GM18520 (cell line): ENCODE measurements around the gene NCAM1.
"Not testable (repeated sequence)": the region's sequence is repeated elsewhere in the genome, so short reads cannot be mapped to it uniquely, and the experiment has no call there.

Experiments
- ATAC-seq: cut with Tn5 transposase; IDR thresholded peaks from one replicate; pipeline ENCODE4 v1.9.1; 2021; ENCODE audit not compliant: unreplicated experiment

Gene NCAM1

DNA sequence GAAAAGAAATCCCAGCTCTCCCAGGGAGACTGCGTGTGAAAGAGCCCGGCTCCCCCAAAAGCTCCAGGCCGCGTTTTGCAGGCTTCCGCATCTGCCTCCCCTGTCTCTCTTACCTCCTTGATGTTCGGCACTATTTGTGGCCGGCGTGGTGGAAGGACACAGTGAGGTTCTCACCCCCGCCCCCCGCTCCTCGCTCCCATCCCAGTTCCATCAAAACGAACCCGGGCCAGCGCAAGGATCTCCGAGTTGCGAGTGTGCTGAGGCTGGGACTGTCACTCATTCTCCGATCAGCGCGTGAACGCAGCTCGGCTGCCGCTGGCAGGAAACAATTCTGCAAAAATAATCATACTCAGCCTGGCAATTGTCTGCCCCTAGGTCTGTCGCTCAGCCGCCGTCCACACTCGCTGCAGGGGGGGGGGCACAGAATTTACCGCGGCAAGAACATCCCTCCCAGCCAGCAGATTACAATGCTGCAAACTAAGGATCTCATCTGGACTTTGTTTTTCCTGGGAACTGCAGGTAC, at the start of gene NCAM1:
Gene NCAM1 (plus strand): TSS at position 275 of the 523 bp plus-strand sequence.
- ATAC-seq = no peak

DNA sequence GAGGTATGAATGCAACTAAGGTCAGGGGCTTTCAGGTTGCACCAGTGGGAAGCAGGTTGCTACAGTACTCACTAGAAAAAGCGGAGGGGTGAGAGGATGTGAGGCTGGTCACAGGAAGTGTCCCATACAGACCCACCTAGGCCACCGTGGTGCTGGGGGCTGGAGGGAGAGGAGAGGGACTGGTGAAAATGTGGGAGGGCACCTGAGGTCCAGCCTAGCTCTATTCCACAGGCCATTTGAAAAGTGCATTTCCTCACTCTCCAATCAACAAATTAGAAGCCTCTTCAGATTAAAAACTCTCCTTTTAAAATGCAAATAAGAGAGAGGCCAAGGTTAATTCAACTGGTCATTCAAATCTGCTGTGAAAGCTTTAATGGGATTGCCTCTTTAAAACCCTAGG, 38.6 kb upstream of the NCAM1 start:
- no peak for ATAC-seq

DNA sequence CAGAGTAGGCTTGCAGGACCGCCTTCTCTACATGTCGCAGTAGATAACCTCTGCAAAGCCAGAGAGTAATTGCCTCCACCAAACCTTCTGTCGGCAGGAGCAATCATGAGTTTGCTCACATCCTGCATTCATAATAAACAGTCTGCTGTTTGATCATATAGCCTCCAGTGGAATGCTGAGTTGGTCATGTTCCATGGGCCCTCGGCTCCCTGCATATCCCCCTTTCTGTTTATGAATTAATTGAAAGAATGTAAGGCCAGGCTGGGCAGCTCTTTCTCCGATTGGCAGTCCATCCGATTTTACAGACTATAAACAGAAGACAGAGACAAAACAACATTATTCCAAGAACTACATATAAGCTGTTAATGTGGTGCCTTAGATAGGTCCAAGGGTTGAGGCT, 36.4 kb upstream of the NCAM1 start:
- ATAC-seq = not testable (repeated sequence)

DNA sequence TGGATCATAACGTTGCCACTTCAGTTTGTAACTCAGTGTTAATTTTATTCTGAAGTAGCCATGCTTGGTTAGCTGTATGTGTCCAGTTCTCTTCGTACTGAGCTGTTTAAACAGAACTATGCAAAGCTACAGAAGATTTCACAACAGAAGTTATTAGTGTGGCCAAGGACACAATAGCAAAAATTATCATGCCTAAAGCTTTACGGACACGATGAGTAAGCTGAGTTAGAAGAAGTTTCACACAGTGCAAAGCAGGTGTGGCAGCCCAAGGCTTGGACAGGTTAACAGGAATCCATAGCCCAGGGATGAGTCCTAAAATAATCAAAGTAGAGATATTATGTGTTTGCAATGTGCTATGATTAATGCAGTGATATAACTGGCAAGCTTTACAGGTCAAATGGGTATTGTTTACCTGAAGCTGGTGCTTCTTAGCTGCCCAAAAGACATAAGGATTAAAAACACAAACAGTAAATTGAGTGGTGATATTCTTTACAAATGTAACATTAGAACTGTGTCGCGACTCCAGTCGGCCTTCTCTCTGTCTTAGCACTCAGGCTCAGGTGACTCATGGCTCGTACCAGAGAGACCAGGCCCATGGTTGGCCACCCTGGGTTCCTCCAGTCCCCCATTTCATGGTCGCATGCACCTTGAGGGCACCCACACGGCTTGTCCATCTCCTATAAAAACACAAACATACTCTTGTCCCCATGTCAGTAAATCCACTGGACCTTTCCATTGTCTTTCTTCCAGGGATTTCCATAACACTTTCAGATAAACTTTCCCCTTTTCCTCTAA, 35.5 kb upstream of the NCAM1 start:
- no peak for ATAC-seq

DNA sequence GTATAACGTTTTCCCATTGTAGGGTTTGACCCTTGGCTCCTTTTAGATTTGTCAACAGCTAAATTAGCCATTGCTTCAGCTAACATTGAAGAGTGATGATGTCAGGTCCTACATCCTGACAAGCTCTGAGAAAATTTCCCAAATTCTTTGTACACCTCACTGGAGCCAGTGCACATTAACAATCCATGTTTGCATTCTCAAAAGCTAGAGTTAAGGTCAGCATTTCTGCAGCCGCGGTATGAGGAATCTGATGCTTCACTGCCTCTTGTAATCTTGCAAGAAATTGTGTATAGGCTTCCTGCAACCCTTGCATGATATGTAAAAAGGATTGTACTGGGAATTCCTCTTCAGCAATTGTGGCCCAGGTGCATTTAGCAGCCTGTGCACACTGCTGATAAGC, 33.1 kb upstream of the NCAM1 start:
- ATAC-seq = no peak

DNA sequence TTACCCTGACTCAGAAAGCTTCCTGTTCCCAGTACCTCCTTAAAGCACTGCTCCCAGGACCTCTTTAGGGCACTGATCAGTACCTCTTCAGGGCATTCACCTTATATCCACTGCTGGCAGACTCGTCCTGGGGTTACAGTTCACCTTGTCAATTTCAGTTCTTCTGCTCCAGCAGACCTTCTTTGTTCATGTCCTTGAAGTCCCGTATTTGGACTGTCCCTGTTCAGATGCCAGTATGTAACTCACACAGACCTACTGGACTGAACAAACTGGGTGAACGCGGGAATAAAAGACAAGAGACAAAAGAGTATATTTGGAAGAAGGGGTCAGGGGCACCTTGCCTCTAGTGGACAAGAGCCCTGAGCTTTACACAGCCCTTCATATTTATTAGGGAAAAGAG, 31.8 kb upstream of the NCAM1 start:
- ATAC-seq = no peak

DNA sequence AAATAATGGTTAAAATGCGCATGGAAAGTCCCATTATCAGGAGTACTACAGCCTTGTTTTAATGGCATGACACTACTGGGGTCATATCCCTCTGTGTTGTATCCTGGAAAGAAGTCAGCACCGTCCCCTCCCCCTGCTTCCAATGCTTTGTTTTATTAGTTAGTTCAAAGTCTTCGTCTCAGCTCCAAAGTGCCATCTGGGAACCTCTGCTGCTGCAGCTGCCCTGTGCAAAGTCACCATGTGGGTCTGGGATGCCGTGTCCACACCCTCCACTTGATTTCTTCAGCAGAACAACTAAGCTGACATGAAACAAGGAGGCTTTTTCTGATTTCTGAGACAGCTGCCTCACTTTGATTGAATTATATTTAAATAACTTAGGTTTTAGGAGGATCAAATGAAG, 29.5 kb upstream of the NCAM1 start:
- no peak for ATAC-seq

DNA sequence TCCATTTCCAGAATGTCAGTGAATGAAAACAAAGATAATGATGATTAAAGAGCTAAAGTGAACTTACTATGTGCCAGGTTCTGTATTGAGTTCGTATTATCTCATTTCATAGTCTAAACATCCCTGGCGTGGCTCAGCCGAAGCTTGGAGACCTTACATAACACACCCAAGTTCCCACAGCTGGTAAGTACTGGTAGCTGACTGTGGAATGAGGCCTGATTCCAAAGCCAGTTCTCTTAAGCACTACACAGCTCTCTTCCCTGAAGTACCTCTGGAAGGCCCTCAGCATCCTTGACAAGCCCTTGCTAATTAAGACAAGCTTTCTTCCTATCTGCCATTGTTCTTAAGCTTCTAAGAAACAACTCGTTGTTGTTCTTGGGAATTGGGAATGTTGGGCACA, 28.6 kb upstream of the NCAM1 start:
- ATAC-seq = no peak

DNA sequence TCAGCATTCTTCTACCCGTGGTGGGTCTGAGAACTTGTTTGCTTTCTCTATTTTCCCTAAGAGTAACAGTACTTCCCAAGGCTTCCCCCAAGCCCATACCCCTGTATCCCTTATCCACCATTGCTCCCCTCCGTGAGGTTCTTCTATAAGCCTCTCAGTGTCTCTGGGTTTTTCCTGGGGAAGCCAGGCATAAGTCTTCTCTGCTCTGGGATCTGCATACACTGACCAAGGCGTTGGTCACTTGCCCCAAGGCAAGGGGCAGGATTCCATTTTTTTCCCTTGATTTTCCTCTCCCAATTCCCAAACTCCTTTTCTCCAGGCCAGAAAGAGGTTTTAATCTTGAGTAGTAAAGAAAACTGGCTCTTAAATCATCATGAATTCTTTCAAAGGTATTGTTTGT, 27.2 kb upstream of the NCAM1 start:
- ATAC-seq = no peak

DNA sequence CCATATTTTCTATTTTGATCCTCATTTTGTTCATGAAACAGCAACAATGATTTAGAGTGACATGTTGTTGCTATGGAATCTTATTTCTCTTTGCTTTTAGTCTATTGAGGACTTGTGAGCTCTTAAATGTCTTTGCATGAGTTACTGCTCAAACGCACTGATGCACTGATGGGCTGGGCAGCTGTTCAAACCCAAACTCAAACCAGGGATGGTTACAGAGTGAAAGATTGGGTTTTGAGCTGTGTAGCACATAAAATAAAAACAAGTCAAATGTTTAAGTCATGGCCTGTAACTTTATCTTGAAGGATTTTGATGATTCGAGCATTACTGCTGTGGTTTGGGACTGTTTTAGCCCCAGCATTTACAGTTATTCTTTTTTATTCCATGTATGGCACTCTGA, 20.1 kb upstream of the NCAM1 start:
- ATAC-seq = no peak

DNA sequence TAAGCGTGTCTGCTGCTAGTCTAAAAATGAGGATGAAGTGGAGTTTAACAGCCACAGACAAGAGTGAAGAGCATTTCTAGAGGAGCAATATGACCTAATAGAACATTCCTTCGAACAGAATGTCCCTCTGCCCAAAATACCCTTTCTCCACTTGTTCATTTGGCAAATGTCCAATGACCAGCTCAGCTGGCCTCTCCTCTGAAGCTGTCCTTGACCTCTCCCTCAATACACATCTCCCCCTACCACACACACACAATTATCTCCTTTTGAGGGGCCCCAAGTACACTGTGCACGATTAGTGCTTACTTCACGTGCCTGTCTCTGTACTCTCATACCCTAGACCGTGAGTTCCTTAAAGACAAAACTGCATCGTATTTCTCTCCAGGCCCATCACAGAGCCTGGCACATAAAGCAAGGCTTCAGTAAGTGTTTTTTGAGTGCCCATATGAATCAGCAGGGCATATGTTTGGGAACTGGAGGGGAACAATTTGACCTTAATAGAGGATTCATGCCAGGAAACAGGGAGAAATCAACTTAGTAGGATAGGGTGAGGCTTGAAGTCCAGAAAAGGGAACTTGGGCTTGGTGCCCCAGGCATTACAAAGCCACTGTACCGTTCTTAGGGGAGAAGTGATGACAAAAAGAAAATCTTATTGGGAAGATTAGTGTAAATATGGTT, 18.1 kb upstream of the NCAM1 start:
- no peak for ATAC-seq

DNA sequence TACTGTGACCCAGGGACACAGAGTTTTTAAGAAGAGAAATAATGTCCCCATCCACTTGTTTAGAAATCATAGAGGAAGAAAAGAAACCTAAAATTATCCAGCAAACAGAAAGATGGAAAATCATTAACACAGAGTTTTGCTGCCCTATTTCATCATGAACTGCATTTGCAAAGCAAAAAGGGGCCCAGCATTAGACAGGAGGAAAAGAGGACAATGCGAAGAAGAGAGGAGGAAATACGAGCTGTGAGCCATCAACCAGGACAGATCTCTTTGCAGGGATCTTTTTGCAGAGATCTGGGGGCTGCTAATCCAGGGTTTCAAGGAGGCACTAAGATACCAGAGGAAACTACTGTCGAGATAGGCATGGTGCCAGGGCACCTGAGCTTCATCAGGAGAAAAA, 14.4 kb upstream of the NCAM1 start:
- ATAC-seq = no peak

DNA sequence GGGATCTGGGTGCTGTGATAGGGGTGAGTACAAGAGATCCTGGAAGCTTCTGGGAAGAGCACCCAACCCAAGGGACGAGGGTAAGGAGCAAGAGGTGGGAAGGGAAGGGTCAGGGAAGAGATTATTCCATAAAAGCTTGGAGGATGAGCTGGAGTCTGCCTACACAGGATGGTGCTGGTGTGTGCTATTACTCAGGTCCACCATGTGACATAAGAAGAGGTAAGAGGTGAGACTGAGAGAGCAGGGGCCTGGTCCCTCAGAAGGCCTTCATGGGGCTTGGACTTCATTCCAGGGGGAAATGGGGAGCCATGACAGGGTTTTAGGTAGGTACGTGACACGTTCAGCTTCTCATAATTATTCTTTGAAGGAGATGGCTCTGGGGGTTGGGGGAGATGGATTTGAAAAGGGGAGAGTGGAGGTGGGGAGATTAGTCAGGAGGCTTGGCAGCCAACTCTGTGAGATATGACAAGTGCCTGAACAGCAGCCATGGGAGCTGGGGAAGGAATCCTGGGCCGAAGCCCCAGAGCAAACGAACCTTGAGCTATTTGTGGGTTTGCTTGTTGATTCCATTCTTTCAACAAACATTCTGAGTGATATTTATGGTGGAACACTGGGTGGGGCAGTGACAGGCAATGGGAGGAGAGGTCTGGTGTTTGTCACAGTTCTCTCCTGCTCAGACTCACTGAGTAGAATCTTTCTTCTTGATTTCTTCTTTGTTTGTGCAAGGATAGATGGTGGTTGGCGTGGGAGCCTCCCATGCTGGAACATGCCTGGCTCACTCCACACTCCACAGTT, 11.2 kb upstream of the NCAM1 start:
- ATAC-seq = no peak

DNA sequence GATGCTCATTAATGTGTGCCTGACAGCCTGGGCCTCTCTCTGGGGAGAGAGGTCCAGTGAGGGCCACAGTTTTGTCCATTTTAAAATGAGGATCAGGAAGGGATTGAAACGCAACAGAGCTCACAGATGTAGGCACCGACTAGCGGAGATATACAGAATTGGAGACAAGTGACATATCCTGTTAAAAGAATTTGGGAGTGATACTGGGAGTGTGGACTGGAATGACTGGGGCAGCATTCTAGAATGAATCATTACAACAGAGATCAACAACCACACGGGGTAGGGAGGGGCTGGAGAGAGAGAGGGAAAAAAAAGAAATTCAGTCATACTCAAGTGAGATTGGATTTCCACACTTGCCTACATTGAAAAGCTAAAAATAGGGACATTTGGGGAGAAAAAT, 2.5 kb upstream of the NCAM1 start:
- ATAC-seq = no peak

DNA sequence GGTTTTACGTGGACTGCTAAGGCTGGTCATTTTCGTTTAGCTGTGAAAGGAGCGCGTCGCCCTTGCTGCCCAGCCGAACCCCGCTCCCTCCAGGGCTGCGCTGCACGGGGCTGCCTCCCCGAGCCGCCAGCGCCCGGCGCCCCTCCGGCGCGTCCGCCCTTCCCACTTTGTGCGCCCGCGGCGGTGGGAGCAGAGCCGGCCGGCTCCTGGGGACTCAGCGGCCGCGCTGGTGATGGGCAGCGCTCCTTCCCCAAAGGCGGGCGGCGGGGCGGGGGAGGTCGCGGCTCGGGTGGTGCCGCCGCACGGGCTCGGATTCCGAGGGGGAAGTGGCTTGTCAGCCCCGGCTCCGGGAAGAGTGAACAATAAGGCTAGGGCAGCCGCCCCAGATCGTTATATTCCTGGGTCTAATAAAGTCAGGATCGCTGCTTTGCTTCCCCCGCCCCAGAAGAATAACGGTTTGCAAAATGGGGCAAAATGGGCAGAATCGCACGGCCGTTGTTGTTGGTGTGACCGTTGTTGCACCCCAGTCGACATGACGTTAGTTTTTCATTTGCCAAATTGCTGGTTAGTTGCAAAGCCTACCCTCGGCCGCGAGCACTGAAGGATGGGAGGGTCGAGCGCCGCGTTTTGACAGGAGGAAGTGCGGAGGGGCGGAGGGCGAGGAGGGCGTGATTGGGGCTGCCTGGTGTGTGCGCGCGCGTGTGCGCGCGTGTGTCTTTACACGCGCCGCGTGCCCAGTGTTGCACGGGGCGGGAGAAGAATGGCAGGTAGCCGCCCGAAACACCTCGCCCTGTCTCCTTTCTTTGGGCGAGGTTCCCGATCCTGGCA, 745 bp downstream of the NCAM1 start:
- no peak for ATAC-seq

DNA sequence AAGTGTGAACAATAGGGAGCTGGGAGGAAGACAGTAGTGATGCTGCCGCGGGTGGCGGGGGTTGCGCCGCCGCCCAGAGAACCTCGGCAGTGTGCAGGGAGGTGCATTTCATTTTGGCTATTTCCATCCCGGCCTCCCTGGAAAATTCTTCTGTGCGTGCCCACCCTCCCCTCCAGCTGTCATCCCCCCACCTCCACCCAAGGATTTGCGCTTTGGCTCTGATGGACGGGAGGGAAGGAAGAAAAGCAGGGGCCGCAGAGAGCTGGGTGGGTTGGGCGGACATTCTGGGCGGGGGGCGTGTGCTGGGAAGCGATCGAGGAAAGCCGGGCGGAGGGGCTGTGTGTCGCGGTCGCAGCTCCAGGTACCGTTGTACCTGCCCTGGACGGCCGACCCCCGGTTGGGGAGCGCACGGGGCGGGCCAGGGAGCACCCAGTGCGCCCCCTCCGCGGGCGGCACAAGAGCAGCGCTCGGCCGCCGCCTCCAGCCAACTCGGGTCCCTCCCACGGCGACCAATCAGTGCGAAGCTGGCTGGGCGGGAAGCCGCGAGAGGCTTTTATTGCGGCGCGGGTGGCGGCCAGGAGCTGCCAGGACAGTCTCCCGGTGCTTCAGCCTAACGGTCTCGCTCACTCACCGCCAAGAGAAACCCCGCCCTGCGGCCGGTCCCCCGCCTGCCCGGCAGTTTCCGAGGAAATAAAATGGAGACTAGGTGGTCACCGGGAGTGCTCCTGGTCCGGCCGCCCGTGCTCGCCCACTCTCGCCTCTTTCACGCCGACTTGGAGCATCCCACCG, 1.6 kb downstream of the NCAM1 start:
- no peak for ATAC-seq

DNA sequence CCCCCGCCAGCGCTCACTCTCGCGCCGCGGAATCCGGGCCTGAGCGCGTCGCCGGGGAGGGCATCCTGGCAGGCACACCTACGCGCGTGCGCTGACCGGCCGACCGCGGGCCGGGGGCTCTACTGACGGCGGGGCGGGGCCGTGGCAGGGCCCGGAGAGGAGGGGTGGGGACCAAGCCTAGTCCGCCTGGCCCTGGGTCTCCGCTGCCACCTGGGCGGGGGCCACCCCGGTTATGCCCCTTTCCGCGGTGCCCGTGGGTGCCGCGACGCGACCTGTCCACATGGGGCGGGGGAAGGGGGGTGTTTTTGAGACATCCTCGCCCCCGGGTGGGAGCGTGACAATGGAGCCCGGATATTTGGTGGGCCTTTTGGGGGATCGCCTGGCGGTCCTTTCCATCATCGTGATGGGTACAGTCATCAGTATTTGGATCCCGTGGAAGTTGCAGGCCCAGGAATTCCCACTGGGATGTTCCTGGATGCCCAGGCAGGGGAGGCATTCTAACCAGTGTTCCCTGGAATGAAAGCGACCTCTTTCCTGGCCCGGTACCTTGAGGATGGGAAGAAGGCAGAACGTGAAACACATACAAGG, 2.2 kb downstream of the NCAM1 start:
- ATAC-seq = no peak

DNA sequence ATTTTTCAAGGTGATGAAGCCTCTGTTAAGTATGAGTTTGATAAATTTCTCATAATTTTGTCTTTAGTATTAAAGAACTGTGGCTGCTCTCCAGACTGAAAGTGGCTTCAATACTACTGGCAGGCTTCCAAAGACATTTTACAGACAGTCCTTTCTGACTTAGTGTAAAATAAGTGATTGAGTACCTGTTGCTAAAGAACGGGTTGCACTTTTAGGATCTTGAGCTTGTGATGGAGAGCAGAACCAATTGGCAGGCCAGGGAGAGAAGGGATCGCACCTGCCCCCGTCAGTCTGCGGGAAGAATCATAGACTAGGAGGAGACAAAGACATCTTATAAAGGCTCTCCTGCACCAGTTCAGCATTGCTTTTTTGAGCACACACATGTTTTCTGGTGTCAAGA, 4.4 kb downstream of the NCAM1 start:
- ATAC-seq = no peak

DNA sequence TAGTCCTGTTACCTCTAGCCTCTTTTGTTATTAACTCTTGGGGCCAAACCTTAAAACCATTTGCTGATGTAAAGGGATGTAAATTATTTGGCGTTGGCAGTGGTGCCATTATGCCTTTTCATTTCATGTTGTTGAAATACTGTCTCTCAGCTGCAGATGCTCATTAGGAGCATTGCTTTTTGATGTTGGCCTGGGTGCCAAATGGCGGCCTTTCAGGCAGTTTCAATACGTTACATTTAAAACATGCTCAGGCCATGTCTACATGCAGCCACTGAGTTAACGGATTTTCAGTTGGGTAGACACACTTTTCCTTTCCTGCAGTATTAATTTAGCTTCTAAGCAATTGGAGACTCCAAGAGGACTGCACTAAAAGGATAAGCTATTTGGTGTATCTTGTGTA, 5.3 kb downstream of the NCAM1 start:
- ATAC-seq = no peak

DNA sequence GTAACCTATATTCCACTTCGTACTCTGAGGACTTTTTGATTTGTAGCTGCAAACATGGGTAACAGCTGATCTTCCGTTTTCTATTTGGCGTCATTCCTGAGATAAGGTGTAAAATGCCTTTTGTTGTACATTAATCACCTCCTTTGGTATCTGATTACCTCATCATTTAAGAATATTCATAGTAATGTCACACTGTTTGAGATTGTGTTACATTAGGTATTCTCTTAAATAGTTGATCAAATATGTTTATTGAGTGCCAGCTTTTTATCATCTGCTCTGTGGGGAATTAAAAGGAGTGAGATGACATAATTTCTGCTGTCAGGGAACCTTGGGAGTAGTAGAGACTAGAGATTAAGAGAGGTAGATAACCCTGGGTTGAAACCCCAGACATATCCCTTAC, 5.9 kb downstream of the NCAM1 start:
- no peak for ATAC-seq
